ENCODE measurements around the gene ATL3. TPM values are rescaled to one million over a fixed set of nuclear protein-coding genes. Genes with fewer than 3 reads are reported as not detected.

The ATL3 gene
- total and polyA plus RNA-seq, 4 donors: 5.9 to 33.6 (median 16.2) TPM

DNA sequence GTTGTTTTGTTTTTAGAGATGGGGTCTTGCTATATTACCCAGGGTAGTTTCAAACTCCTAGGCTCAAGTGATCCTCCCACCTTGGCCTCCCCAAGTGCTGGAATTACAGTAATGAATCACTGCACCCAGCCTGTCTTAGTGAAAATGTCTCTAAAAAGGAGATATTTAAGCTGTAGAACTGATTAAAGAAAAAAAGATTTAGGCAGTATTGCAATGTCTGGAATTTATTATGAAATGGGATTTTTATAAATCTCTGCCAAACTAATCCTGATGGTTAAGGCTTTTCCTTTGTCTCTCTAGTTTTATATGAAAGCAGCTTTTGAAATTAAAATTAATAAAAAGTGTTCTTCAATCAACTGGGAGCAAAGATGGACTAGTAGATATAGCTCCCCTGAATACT, 59.0 kb downstream of the ATL3 start:
- TF ChIP-seq TAF1 (conservative IDR thresholded peaks at IDR 0.05): no peak
- TF ChIP-seq EGR1 (IDR thresholded peaks at IDR 0.05; ENCODE audit: low read depth in 2 of 2): no peak
- no peak for TF ChIP-seq REST (IDR thresholded peaks at IDR 0.05)
- TF ChIP-seq SP1 (IDR thresholded peaks at IDR 0.05): no peak
- TF ChIP-seq HNF4A (conservative IDR thresholded peaks at IDR 0.05): no peak
- no peak for TF ChIP-seq YY1 (IDR thresholded peaks at IDR 0.05)
- TF ChIP-seq, protein P1, sequence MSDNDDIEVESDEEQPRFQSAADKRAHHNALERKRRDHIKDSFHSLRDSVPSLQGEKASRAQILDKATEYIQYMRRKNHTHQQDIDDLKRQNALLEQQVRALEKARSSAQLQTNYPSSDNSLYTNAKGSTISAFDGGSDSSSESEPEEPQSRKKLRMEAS (IDR thresholded peaks at IDR 0.05): no peak
- no peak for TF ChIP-seq CTCF (IDR thresholded peaks at IDR 0.05; ENCODE audit: low read depth, low read length, missing input control)
- TF ChIP-seq FOXA2 (IDR thresholded peaks at IDR 0.05): no peak
- no peak for TF ChIP-seq RXRA (IDR thresholded peaks at IDR 0.05)
- TF ChIP-seq, protein P2, sequence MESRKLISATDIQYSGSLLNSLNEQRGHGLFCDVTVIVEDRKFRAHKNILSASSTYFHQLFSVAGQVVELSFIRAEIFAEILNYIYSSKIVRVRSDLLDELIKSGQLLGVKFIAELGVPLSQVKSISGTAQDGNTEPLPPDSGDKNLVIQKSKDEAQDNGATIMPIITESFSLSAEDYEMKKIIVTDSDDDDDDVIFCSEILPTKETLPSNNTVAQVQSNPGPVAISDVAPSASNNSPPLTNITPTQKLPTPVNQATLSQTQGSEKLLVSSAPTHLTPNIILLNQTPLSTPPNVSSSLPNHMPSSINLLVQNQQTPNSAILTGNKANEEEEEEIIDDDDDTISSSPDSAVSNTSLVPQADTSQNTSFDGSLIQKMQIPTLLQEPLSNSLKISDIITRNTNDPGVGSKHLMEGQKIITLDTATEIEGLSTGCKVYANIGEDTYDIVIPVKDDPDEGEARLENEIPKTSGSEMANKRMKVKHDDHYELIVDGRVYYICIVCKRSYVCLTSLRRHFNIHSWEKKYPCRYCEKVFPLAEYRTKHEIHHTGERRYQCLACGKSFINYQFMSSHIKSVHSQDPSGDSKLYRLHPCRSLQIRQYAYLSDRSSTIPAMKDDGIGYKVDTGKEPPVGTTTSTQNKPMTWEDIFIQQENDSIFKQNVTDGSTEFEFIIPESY (IDR thresholded peaks at IDR 0.05): no peak
- TF ChIP-seq GABPA (IDR thresholded peaks at IDR 0.05 in 1 of 2, conservative IDR thresholded peaks at IDR 0.05 in 1 of 2): no peak
- TF ChIP-seq HNF4G (IDR thresholded peaks at IDR 0.05): no peak
- no peak for TF ChIP-seq JUND (IDR thresholded peaks at IDR 0.05)
- no peak for TF ChIP-seq NR2F2 (IDR thresholded peaks at IDR 0.05)
- TF ChIP-seq, protein P3, sequence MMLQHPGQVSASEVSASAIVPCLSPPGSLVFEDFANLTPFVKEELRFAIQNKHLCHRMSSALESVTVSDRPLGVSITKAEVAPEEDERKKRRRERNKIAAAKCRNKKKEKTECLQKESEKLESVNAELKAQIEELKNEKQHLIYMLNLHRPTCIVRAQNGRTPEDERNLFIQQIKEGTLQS (IDR thresholded peaks at IDR 0.05): no peak
- TF ChIP-seq RAD21 (IDR thresholded peaks at IDR 0.05): no peak
- Histone ChIP-seq H3K4me1 (ENCODE audit: control insufficient read depth in 4 of 4, insufficient read depth in 4 of 4, low read length in 3 of 4) (peaks cover 5 to 34% (median 31%) of the 10 kb centered on the region in 4 donors), H3K27ac (ENCODE audit: low read depth in 1 of 2, low read length in 2 of 2) (no peak overlapping the region), H3K36me3 (ENCODE audit: control insufficient read depth in 4 of 4, insufficient read depth in 3 of 4, low read depth in 1 of 4, low read length in 3 of 4) (no peaks in the 10 kb centered on the region), H3K27me3 (ENCODE audit: control insufficient read depth in 4 of 4, insufficient read depth in 4 of 4, low read length in 3 of 4) (no peaks in the 10 kb centered on the region), H3K4me3 (ENCODE audit: low read depth in 1 of 3, low read length in 3 of 3) (no peak overlapping the region), H3K9me3 (ENCODE audit: control insufficient read depth in 4 of 4, low read length in 3 of 4) (no peaks in the 10 kb centered on the region), H3K9ac (ENCODE audit: low read depth in 1 of 2, low read length in 2 of 2) (no peak overlapping the region)
- DNase-seq (ENCODE audit: low spot score): no peak

- 75% methylated on average over 1 of the region's 1 CpG for WGBS
- Histone ChIP-seq H3K36me3 (ENCODE audit: control insufficient read depth in 4 of 4, insufficient read depth in 3 of 4, low read depth in 1 of 4, low read length in 3 of 4) (peaks cover 0 to 2% (median 0%) of the 10 kb centered on the region in 4 donors), H3K9ac (ENCODE audit: low read depth in 1 of 2, low read length in 2 of 2) (no peak overlapping the region), H3K9me3 (ENCODE audit: control insufficient read depth in 4 of 4, low read length in 3 of 4) (no peaks in the 10 kb centered on the region), H3K4me3 (ENCODE audit: low read depth in 1 of 3, low read length in 3 of 3) (no peak overlapping the region), H3K27me3 (ENCODE audit: control insufficient read depth in 4 of 4, insufficient read depth in 4 of 4, low read length in 3 of 4) (no peaks in the 10 kb centered on the region), H3K27ac (ENCODE audit: low read depth in 1 of 2, low read length in 2 of 2) (no peak overlapping the region), H3K4me1 (ENCODE audit: control insufficient read depth in 4 of 4, insufficient read depth in 4 of 4, low read length in 3 of 4) (peaks cover 5 to 34% (median 31%) of the 10 kb centered on the region in 4 donors)
- TF ChIP-seq RAD21 (IDR thresholded peaks at IDR 0.05): no peak
- no peak for TF ChIP-seq JUND (IDR thresholded peaks at IDR 0.05)
- no peak for TF ChIP-seq NR2F2 (IDR thresholded peaks at IDR 0.05)
- TF ChIP-seq HNF4G (IDR thresholded peaks at IDR 0.05): no peak
- no peak for TF ChIP-seq TAF1 (conservative IDR thresholded peaks at IDR 0.05)
- no peak for DNase-seq (ENCODE audit: low spot score)
These were observed 59.8 kb downstream of the ATL3 start for GRCh38 chr11:63611395-63611747.

Measured in liver (tissue), 9 donors.